H9 (cell line): Measurements from ENCODE around the gene PPM1N. TPM values are rescaled to one million over a fixed set of nuclear protein-coding genes. Genes with fewer than 3 reads are reported as not detected.
A peak's percentile ranks its signal among the peaks of the same experiment; 100 is the strongest.

Experiments used
- DNase-seq: peaks from one replicate; pipeline ENCODE4 v3.0.0-alpha.2; 2017
- H2AFZ ChIP-seq: one replicate; pipeline ENCODE4 v1.6.1; 2013; ENCODE audit warnings: mild to moderate bottlenecking, low read length, control low read depth, moderate library complexity
- H2AK5ac ChIP-seq: 2 replicates; pipeline ENCODE4 v1.6.1; 2013; ENCODE audit warnings: low read length, control low read depth, mixed read lengths; ENCODE audit not compliant: insufficient read length
- H2BK120ac ChIP-seq: one replicate; pipeline ENCODE4 v1.6.1; 2013; ENCODE audit warnings: low read depth, mild to moderate bottlenecking, low read length, control low read depth, inconsistent platforms; ENCODE audit not compliant: poor library complexity, severe bottlenecking
- H2BK12ac ChIP-seq: 2 replicates; pipeline ENCODE4 v1.6.1; 2013; ENCODE audit warnings: low read length, control low read depth, mixed read lengths, low read depth; ENCODE audit not compliant: insufficient read length
- H2BK15ac ChIP-seq: 2 replicates; pipeline ENCODE4 v1.6.1; 2013; ENCODE audit warnings: low read depth, low read length, control low read depth
- H2BK20ac ChIP-seq: one replicate; pipeline ENCODE4 v1.6.1; 2013; ENCODE audit warnings: low read depth, mild to moderate bottlenecking, low read length, control low read depth, inconsistent platforms; ENCODE audit not compliant: poor library complexity, severe bottlenecking
- H2BK5ac ChIP-seq: 2 replicates; pipeline ENCODE4 v1.6.1; 2013; ENCODE audit warnings: low read length, control low read depth, mixed read lengths; ENCODE audit not compliant: insufficient read length
- H3K14ac ChIP-seq: 2 replicates; pipeline ENCODE4 v1.6.1; 2013; ENCODE audit warnings: low read length, control low read depth; ENCODE audit not compliant: insufficient read depth
- H3K18ac ChIP-seq: 2 replicates; pipeline ENCODE4 v1.6.1; 2013; ENCODE audit warnings: low read depth, mild to moderate bottlenecking, mixed read lengths, low read length, control low read depth; ENCODE audit not compliant: insufficient read length
- H3K23ac ChIP-seq: 2 replicates; pipeline ENCODE4 v1.6.1; 2013; ENCODE audit warnings: low read length, control low read depth, mixed read lengths, low read depth; ENCODE audit not compliant: insufficient read length
- H3K23me2 ChIP-seq: 2 replicates; pipeline ENCODE4 v1.6.1; 2013; ENCODE audit warnings: low read depth, mild to moderate bottlenecking, mixed read lengths, low read length, control low read depth; ENCODE audit not compliant: insufficient read length, poor library complexity, severe bottlenecking
- H3K27ac ChIP-seq: 2 replicates; pipeline ENCODE4 v1.5.1; 2013; ENCODE audit warnings: low read length, control low read depth, mixed read lengths, low read depth; ENCODE audit not compliant: insufficient read length
- H3K27me3 ChIP-seq: 2 replicates; pipeline ENCODE4 v1.6.1; 2013; ENCODE audit warnings: low read length, control low read depth, inconsistent platforms; ENCODE audit not compliant: insufficient read depth
- H3K4ac ChIP-seq: 2 replicates; pipeline ENCODE4 v1.6.1; 2013; ENCODE audit warnings: low read depth, mild to moderate bottlenecking, control low read depth, inconsistent platforms, low read length, moderate library complexity
- H3K4me1 ChIP-seq: 2 replicates; pipeline ENCODE4 v1.6.1; 2013; ENCODE audit warnings: low read length, control low read depth, inconsistent platforms; ENCODE audit not compliant: insufficient read depth
- H3K4me2 ChIP-seq: 2 replicates; pipeline ENCODE4 v1.6.1; 2013; ENCODE audit warnings: low read length, control low read depth, mixed read lengths; ENCODE audit not compliant: insufficient read length, insufficient read depth
- H3K56ac ChIP-seq: 2 replicates; pipeline ENCODE4 v1.6.1; 2013; ENCODE audit warnings: low read depth, mild to moderate bottlenecking, mixed read lengths, low read length, control low read depth; ENCODE audit not compliant: insufficient read length
- H3K79me1 ChIP-seq: 2 replicates; pipeline ENCODE4 v1.6.1; 2013; ENCODE audit warnings: low read depth, mild to moderate bottlenecking, moderate library complexity, low read length, control low read depth, inconsistent platforms; ENCODE audit not compliant: insufficient read depth, poor library complexity, severe bottlenecking
- H3K79me2 ChIP-seq: 2 replicates; pipeline ENCODE4 v1.6.1; 2013; ENCODE audit warnings: low read length, control low read depth, inconsistent platforms; ENCODE audit not compliant: insufficient read depth
- H3K9ac ChIP-seq: 2 replicates; pipeline ENCODE4 v1.6.1; 2013; ENCODE audit warnings: low read length, control low read depth, mixed read lengths; ENCODE audit not compliant: insufficient read length; ENCODE audit errors: extremely low read depth
- H3K9me3 ChIP-seq: one replicate; pipeline ENCODE4 v1.6.1; 2013; ENCODE audit warnings: low read depth, low read length, inconsistent platforms; ENCODE audit not compliant: control insufficient read depth
- H3T11ph ChIP-seq: one replicate; pipeline ENCODE4 v1.6.1; 2013; ENCODE audit warnings: mild to moderate bottlenecking, low read length, control low read depth, inconsistent platforms
- H4K20me1 ChIP-seq: one replicate; pipeline ENCODE4 v1.6.1; 2013; ENCODE audit not compliant: control insufficient read depth, insufficient read length, insufficient read depth
- H4K5ac ChIP-seq: 2 replicates; pipeline ENCODE4 v1.6.1; 2013; ENCODE audit warnings: low read depth, mild to moderate bottlenecking, mixed read lengths, low read length, control low read depth; ENCODE audit not compliant: insufficient read length
- H4K8ac ChIP-seq: replicated peaks from 2 replicates; pipeline ENCODE4 v1.6.1; 2013; ENCODE audit warnings: low read length, control low read depth, mixed read lengths, low read depth; ENCODE audit not compliant: insufficient read length
- H4K91ac ChIP-seq: 2 replicates; pipeline ENCODE4 v1.6.1; 2013; ENCODE audit warnings: low read depth, mild to moderate bottlenecking, moderate library complexity, mixed read lengths, low read length, control low read depth; ENCODE audit not compliant: insufficient read length
- H3K27ac Mint-ChIP-seq, 3 experiments: 2 replicates in 2 of 3; 3 replicates in 1 of 3; pipeline ENCODE4 v1.8.0; 2020 to 2021; ENCODE audit warnings: mixed read lengths in 3 of 3, mild to moderate bottlenecking in 1 of 3, moderate library complexity in 1 of 3
- H3K27me3 Mint-ChIP-seq: 2 replicates; pipeline ENCODE4 v1.8.0; 2021; ENCODE audit warnings: low read depth, mild to moderate bottlenecking, moderate library complexity, mixed read lengths
- H3K36me3 Mint-ChIP-seq, 3 experiments: 2 replicates in 2 of 3; 3 replicates in 1 of 3; pipeline ENCODE4 v1.8.0; 2020 to 2021; ENCODE audit warnings: low read depth in 3 of 3, mixed read lengths in 3 of 3; ENCODE audit not compliant: insufficient read depth in 1 of 3
- H3K4me1 Mint-ChIP-seq, 2 experiments: 2 replicates each; pipeline ENCODE4 v1.8.0; 2020; ENCODE audit warnings: mixed read lengths in 2 of 2
- H3K4me3 Mint-ChIP-seq, 2 experiments: 2 replicates in 1 of 2; 3 replicates in 1 of 2; pipeline ENCODE4 v1.8.0; 2020 to 2021; ENCODE audit warnings: mild to moderate bottlenecking in 2 of 2, mixed read lengths in 2 of 2, moderate library complexity in 1 of 2
- H3K9me3 Mint-ChIP-seq, 2 experiments: 2 replicates in 1 of 2; 3 replicates in 1 of 2; pipeline ENCODE4 v1.8.0; 2020; ENCODE audit warnings: mild to moderate bottlenecking in 2 of 2, mixed read lengths in 2 of 2, moderate library complexity in 1 of 2
- CTCF ChIP-seq: fragments of 200-600 bp; sonication (generic); conservative IDR thresholded peaks from 3 replicates; pipeline ENCODE4 v1.8.0; 2021; ENCODE audit warnings: antibody characterized with exemption, mild to moderate bottlenecking
- WGBS: extraction: QIAGEN DNeasy Blood & Tissue Kit; methylation state at CpG from one replicate; pipeline ENCODE4 v1.1.7; 2013; ENCODE audit warnings: missing lambda C conversion rate, low lambda C conversion rate, mixed read lengths; ENCODE audit not compliant: insufficient read length; ENCODE audit errors: extremely low coverage; 5-methylcytosine and 5-hydroxymethylcytosine counted together
- total RNA-seq: library from RNA; stranded (reverse); gene quantifications from 2 replicates; pipeline ENCODE4 v1.2.1, GENCODE V29; 2021

The PPM1N gene
- total RNA-seq, 1 experiment from 2014 or later = 7.7 TPM

GRCh38 chr19:45495178-45495577 is 3.1 kb upstream of the PPM1N start:
- Histone ChIP-seq H3K23me2 (peaks cover 22% of the 10 kb centered on the region), H4K20me1 (no peaks in the 10 kb centered on the region), H3K9me3 (no peaks in the 10 kb centered on the region), H3K27ac (no peak overlapping the region), H3K4ac (no peak overlapping the region), H4K5ac (no peak overlapping the region), H4K91ac (no peak overlapping the region), H4K8ac (no peak overlapping the region), H3K23ac (no peak overlapping the region), H3K14ac (no peak overlapping the region), H3K18ac (no peak overlapping the region), H3K4me1 (no peaks in the 10 kb centered on the region), H3K4me2 (no peak overlapping the region), H2AFZ (no peak overlapping the region), H2BK20ac (no peak overlapping the region), H3K79me2 (no peaks in the 10 kb centered on the region), H3T11ph (no peak overlapping the region), H3K9ac (no peak overlapping the region), H2BK5ac (no peak overlapping the region), H3K27me3 (no peaks in the 10 kb centered on the region; the same call in 1 of the 2 replicates), H2BK120ac (no peak overlapping the region), H2AK5ac (no peak overlapping the region), H2BK15ac (no peak overlapping the region), H3K56ac (no peak overlapping the region), H3K79me1 (no peaks in the 10 kb centered on the region), H2BK12ac (no peak overlapping the region)
- no peak for DNase-seq
- peaks cover 2 to 14% (median 10%) of the 10 kb centered on the region in 3 experiments for H3K36me3 Mint-ChIP-seq
- WGBS = no CpG with 5 or more reads among the region's 5 CpGs
- H3K27ac Mint-ChIP-seq = no peak overlapping the region
- peaks cover 27% of the 10 kb centered on the region for H3K27me3 Mint-ChIP-seq
- peak overlapping the region; percentile 69 to 84; a peak in 2 of 5 replicates for H3K4me3 Mint-ChIP-seq
- H3K4me1 Mint-ChIP-seq = peaks cover 31 to 45% of the 10 kb centered on the region in 2 experiments
- H3K9me3 Mint-ChIP-seq = no peaks in the 10 kb centered on the region; a peak in 2 of 5 replicates
- no peak for TF ChIP-seq CTCF
